ENCODE measurements around the gene IL10RA. TPM values are rescaled to one million over a fixed set of nuclear protein-coding genes. Genes with fewer than 3 reads are reported as not detected.

Gene IL10RA
- total RNA-seq, 3 donors from 2014 or later = 30.5 to 39.3 (median 36.6) TPM

- peaks cover 89% of the 10 kb centered on the region for H3K4me1 Mint-ChIP-seq (ENCODE audit: low read depth)
- H3K4me3 Mint-ChIP-seq = no peak overlapping the region
- DNase-seq (no peak), ATAC-seq (no peak)
- no peaks in the 10 kb centered on the region for H3K9me3 Mint-ChIP-seq
- H3K36me3 Mint-ChIP-seq (ENCODE audit: insufficient read depth) = no peaks in the 10 kb centered on the region
- H3K27me3 Mint-ChIP-seq (ENCODE audit: low read depth) = no peaks in the 10 kb centered on the region
Observed at GRCh38 chr11:118048472-118049370, 62.5 kb downstream of the IL10RA start.

- H3K4me3 Mint-ChIP-seq = no peak overlapping the region
- H3K27me3 Mint-ChIP-seq (ENCODE audit: low read depth) = no peaks in the 10 kb centered on the region
- peaks cover 81% of the 10 kb centered on the region for H3K4me1 Mint-ChIP-seq (ENCODE audit: low read depth)
- no peak for ATAC-seq
- H3K9me3 Mint-ChIP-seq = no peaks in the 10 kb centered on the region
- no peak for DNase-seq
- H3K36me3 Mint-ChIP-seq (ENCODE audit: insufficient read depth) = no peaks in the 10 kb centered on the region
Observed at GRCh38 chr11:118049771-118050170, 63.6 kb downstream of the IL10RA start.

GRCh38 chr11:118050208-118050891 is 64.2 kb downstream of the IL10RA start:
- Mint-ChIP-seq H3K9me3 (no peaks in the 10 kb centered on the region), H3K27me3 (ENCODE audit: low read depth) (no peaks in the 10 kb centered on the region), H3K4me1 (ENCODE audit: low read depth) (peaks cover 75% of the 10 kb centered on the region), H3K36me3 (ENCODE audit: insufficient read depth) (no peaks in the 10 kb centered on the region), H3K4me3 (no peak overlapping the region)
- no peak for DNase-seq
- ATAC-seq = no peak

Other genes starting within 250 kb of the IL10RA start
- not detected for gene DSCAML1, start 189.2 kb upstream of the IL10RA start, total RNA-seq
- under 1 TPM; 0.63 to 0.66 (median 0.63) TPM for gene FXYD2, start 161.7 kb upstream of the IL10RA start, total RNA-seq
- under 1 TPM in 2 of 3 donors, not detected in 1; 0.16 to 0.38 TPM for gene FXYD6, start 109.7 kb upstream of the IL10RA start, total RNA-seq
- under 1 TPM; 0.26 to 0.38 (median 0.38) TPM for gene TMPRSS13, start 57.0 kb upstream of the IL10RA start, total RNA-seq
- under 1 TPM in 1 of 3 donors, not detected in 2; 0.08 TPM for gene TMPRSS4, start 90.7 kb downstream of the IL10RA start, total RNA-seq
- gene SMIM35, start 100.6 kb downstream of the IL10RA start, total RNA-seq = not detected
- not detected for gene SCN4B, start 166.4 kb downstream of the IL10RA start, total RNA-seq
- gene SCN2B, start 190.2 kb downstream of the IL10RA start, total RNA-seq = not detected
- gene JAML, start 238.6 kb downstream of the IL10RA start, total RNA-seq = 100 to 1,000 TPM; 135 to 153 (median 137) TPM

All from activated T-cell treated with anti-CD3 and anti-CD28 coated beads, Interleukin-2, amount 50 U/mL, for 4 hours (primary cell).